HG02798 (cell line): ENCODE data around the gene BNIP5.
A peak's percentile ranks its signal among the peaks of the same experiment; 100 is the strongest.
"Not testable (repeated sequence)": the region's sequence is repeated elsewhere in the genome, so short reads cannot be mapped to it uniquely, and the experiment has no call there.

Source experiments
- ATAC-seq: cut with Tn5 transposase; IDR thresholded peaks from one replicate; pipeline ENCODE4 v1.9.1; 2021; ENCODE audit warnings: mild to moderate bottlenecking; ENCODE audit not compliant: unreplicated experiment, poor library complexity

BNIP5 gene

GRCh38 chr6:36345681-36346466 is 9.2 kb upstream of the BNIP5 start:
- no peak for ATAC-seq

DNA sequence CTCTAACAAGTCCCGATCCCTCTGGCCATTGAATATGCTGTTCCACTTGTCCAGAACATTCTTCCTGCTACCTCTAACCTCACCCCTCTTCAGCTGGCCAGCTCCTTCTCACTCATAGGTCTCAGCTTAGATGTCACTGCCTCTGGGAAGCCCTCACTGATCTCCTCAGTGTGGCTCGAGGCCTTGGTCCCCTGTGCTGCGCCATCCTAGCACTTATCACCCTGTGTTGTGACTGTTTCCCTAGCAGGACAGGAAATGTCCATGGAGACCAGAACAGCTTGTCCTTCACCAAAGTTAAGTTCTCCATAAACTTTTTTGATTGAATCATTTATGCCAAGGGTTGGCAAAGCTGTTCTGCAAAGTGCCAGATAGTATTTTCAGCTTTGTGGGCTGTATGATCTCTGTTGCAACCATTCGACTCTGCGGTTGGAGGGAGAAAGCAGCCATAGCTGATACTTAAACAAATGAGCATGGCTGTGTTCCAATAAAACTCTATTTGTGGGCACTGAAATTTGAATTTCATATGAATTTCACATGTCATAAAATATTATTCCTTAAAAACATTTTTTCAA is 6.5 kb upstream of the BNIP5 start:
- no peak for ATAC-seq

DNA sequence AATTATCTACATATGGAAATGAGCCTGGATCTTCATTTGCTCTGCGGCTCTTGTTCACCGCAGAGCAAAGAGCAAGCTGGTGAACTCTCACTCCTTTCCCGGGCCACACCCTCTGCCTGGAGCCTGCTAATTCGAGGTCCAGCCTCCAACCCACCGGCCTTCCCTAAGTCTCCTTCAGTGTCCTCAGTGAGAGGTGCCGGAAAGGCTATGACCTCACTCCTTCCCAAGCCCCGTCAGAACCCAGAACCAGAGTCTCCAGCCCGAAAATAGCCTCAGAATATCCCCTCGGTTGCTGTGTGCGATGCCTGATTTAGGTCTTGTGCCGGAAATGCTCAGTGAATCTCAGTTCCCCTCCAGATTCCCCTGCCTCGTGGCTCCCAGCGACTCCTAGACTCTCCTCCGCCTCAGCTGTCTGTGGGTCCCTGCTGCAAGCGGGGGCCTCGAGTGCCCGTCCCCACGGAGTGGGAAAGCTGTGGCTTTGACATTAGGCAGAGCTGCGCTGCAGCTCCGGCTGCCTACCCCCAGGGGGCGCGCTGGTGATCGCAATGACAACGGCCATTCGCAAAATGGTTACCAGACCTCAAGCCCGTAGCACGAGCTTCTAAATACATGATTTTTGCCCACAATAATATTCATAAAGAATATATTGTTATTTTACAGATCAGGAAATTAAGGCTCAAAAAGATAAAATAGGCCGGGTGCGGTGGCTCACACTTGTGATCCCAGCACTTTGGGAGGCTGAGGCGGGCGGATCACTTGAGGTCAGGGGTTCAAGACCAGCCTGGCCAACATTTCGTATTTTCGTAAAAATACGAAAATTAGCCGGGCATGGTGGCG is 4.1 kb upstream of the BNIP5 start:
- peak; percentile 64 for ATAC-seq

DNA sequence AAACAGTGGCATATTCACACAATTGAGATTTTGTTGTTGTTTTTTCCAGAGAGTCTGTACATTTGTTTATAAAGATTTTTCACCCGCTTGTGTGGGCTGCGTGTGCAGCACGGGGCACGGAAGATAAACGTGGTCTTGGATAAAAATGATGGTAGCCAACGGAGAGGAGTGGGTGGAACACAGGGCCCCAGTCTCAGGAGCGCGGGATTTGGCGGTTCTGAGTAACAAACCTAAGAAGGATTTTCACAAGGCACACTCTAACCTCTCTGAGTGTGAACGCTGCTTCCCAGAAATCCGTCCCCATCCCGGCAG is 3.6 kb upstream of the BNIP5 start:
- no peak for ATAC-seq

- no peak for ATAC-seq
These were observed 2.5 kb upstream of the BNIP5 start for GRCh38 chr6:36339146-36339545.

DNA sequence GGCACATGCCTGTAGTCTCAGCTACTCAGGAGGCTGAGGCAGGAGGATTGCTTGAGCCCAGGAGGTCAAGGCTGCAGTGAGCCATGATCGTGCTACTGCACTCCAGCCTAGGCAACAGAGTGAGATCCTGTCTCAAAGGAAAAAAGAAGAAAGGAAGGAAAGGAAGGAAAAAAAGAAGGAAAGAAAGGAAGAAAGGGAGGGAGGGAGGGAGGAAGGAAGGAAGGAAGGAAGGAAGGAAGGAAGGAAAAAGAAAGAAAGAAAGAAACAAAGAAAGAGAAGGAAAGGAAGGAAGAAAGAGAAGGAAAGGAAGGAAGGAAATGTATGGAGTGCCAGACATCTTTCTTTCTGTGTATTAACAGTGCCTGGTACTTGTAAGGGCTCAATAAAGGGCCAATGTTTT is 1.5 kb upstream of the BNIP5 start:
- not testable (repeated sequence) for ATAC-seq

- no peak for ATAC-seq
These were observed 1.1 kb upstream of the BNIP5 start for GRCh38 chr6:36337814-36338213.

GRCh38 chr6:36336208-36336710 is 429 bp downstream of the BNIP5 start:
- no peak for ATAC-seq

GRCh38 chr6:36335465-36336207 is 1.1 kb downstream of the BNIP5 start:
- ATAC-seq, result no peak

- no peak for ATAC-seq
These were observed 1.7 kb downstream of the BNIP5 start for GRCh38 chr6:36334832-36335459.

DNA sequence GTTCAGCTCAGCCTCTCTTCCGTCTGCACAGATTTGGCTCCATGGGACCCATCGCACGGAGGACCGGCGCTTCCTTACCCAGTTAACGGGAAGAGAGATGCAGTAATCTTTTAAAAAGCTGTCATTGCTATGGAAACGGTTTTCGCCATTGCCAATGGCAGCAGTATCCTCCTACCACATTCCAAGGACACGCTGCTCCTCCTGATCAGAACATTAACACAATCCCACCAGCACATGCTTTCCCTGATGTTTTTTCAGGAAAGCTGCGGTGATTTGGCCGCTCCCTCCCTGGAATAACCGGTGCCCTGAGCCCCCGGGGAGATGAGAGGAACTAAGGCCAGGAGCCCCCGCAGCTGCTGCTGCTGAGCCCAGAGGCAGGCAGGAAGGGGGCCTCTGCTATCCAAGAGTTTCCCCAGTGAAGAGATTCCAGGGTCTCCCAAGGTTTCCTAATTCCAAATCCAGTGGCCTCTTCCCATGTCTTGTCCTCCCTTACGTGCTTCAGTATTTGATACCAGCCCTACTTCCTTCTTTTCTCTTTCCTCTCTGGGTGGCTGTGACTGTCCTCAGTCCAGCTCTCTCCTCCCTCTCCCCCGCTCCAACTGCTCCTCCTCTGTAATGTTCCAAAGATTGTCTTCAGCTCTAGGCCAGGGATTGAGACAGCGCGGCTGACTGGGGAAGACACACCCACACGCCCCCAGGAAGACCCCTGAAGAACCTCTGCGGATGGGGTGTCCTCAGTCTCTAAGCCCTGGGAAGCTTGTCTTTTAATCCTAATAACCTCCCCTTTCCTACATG is 2.6 kb downstream of the BNIP5 start:
- no peak for ATAC-seq

DNA sequence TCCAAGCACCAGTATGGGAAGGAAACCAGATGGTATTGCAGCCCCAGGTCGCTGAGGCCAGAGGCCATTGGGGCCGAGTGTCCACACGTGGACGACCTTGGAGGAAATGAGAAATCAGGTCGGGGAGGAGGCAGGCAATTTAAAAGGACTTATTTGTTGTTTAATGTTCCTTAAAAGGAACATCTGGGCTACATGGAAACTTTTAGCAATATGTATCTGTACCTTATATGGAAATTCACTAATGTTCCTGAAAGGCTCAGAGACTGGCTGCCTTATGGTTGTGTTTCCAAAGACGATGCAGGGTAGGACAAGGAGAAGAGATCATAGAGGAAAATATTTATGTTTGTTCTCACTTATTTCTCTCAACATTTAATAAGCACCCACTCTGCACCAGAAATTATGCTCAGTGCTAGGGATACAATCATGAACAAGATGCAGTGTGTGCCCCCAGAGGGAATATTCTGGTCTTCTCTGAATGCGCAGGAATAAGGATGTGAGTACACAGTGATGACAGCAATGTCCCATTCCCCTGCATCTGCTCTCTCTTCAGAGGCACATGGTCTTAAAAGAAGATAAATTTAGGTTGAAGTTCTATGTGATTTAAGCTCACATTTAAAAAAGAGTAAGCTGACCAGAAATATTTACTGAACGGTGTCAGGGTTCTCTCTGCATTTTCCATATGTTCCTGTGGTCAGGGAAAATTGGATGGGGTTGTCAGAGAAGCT is 3.4 kb downstream of the BNIP5 start:
- ATAC-seq, result no peak

DNA sequence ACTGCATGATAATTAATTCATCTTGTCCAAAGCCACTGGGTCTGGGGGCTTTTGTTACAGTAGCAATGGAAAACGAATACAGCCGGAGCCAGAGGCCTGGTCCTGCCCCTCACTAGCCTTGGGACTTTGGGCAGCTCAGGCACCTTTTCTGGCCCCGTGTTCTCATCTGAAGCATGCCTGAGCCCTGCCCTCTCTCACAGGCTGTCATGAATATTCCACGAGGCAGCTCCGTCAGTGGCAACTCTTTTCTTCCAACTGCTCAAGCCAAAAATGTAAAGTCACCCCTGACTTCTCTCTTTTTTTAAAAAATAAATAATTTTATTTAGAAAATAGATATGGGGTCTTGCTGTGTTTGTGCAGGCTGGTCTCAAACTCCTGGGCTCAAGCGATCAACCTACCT is 5.3 kb downstream of the BNIP5 start:
- no peak for ATAC-seq

DNA sequence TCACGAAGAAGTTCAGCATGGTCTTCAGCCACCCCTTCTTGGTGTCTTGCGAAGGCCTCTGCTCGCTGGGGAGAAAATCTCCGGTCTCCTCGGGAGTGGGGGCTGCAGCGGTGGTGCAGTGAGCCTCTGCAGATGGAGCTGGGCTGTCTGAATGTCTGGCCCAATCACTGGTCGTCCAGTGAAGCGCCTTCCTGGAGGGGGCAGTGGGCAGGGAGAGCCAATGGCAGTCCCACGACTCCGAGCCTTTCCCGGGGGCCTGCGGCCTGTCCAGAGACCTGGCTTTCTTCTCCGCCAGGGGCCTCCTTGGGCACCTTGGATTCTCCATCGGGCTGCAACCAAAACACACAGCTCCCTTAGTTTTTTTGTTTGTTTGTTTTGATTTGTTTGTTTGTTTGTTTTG is 6.3 kb downstream of the BNIP5 start:
- ATAC-seq, result no peak

- no peak for ATAC-seq
These were observed 6.8 kb downstream of the BNIP5 start for GRCh38 chr6:36329798-36330291.

- ATAC-seq, result no peak
These were observed 8.1 kb downstream of the BNIP5 start for GRCh38 chr6:36328600-36328999.

DNA sequence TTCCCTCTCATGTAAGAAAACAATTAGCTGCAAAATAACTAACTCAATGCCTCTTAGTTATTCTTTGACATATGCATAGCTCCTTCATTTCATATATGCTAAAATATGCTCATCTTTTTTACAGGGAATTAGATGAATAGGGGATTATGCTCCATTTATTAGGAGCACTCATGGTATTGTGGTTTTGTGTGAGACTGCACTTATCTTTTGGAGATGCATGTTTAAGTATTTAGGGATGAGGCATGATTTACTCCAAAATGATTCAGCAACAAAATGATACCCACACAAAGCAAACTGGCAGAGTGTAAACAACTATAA is 8.8 kb downstream of the BNIP5 start:
- ATAC-seq, result no peak

DNA sequence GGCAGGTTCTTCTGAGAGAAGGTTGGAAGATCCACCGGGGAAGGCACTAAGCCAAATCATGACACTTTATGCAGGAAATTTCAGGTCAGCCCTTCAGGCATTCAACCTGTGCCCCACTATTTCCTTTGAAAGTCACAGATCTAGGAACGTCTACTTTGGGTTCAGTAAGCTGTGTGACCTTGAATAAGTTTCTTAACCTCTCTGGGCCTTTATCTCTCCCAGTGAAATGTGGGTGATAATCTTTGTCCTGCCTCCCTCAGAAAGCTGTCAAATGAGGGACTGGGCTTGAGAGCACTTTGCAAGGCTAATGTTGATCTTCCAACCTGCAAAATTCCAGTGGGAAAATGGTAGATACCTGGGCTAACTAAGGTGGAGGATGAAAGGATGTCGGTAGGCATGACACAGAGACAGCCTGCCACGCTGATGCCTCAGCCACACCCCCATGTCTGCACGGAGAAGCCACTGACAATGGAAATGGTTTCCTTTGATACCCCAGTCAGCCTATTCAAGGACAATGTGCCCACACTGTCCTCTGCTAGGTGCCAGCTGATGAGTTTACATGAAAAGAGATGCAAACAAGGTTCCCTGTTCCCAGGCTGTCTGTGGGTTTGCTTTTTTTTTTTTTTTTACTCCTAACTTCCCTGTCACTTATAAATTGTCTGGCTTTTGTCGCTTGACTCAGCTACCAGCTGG is 9.3 kb downstream of the BNIP5 start:
- no peak for ATAC-seq
